Activated naive CD8-positive, alpha-beta T cell treated with anti-CD3 and anti-CD28 coated beads, Interleukin-2, amount 50 U/mL, for 24 hours (primary cell): ENCODE measurements around the gene ENPP7.
A peak's percentile ranks its signal among the peaks of the same experiment; 100 is the strongest.
"Not testable (repeated sequence)": the region's sequence is repeated elsewhere in the genome, so short reads cannot be mapped to it uniquely, and the experiment has no call there.

Source experiments
- ATAC-seq: fragments of 150-1000 bp; cut with Tn5 transposase; one replicate; pipeline ENCODE4 v1.10.0; 2021
- DNase-seq: peaks from one replicate; pipeline ENCODE4 v3.0.0; 2021
- H3K27ac Mint-ChIP-seq: one replicate; pipeline ENCODE4 v1.8.0; 2021; ENCODE audit warnings: mild to moderate bottlenecking, mixed read lengths
- H3K27me3 Mint-ChIP-seq: one replicate; pipeline ENCODE4 v1.8.0; 2021; ENCODE audit warnings: mixed read lengths
- H3K36me3 Mint-ChIP-seq: one replicate; pipeline ENCODE4 v1.8.0; 2021; ENCODE audit warnings: low read depth, mixed read lengths
- H3K4me1 Mint-ChIP-seq: one replicate; pipeline ENCODE4 v1.8.0; 2021; ENCODE audit warnings: mixed read lengths
- H3K4me3 Mint-ChIP-seq: one replicate; pipeline ENCODE4 v1.8.0; 2021; ENCODE audit warnings: mild to moderate bottlenecking, moderate library complexity, mixed read lengths
- H3K9me3 Mint-ChIP-seq: one replicate; pipeline ENCODE4 v1.8.0; 2021; ENCODE audit warnings: mixed read lengths

Gene ENPP7

GRCh38 chr17:79761894-79762589, 31.3 kb downstream of the ENPP7 start:
- Mint-ChIP-seq H3K36me3 (no peaks in the 10 kb centered on the region), H3K4me1 (no peaks in the 10 kb centered on the region), H3K4me3 (no peak overlapping the region), H3K27me3 (peaks cover 14% of the 10 kb centered on the region), H3K27ac (no peak overlapping the region), H3K9me3 (no peaks in the 10 kb centered on the region)
- DNase-seq, result no peak
- ATAC-seq, result no peak

DNA sequence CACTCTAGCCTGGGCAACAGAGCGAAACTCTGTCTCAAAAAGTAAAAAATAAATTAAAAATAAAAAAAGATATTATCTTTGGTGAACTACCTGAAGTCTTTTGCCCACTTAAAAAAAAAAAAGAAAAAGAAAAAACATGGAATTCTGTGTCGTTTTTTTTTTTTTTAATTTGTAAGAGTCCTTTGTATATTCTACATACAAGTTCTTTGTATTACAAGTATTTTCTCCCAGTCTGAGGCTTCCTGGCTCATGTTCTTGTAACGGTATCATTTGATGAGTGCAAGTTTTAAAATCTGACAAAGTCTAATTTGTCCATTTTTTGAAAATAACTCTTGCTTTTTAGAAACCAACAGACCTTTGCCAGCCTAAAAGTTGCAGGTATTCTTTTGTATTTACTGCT, 35.0 kb downstream of the ENPP7 start:
- Mint-ChIP-seq H3K36me3 (no peaks in the 10 kb centered on the region), H3K9me3 (no peaks in the 10 kb centered on the region), H3K4me1 (no peaks in the 10 kb centered on the region), H3K27ac (no peak overlapping the region), H3K4me3 (no peak overlapping the region), H3K27me3 (peaks cover 8% of the 10 kb centered on the region)
- DNase-seq (no peak), ATAC-seq (no peak)

DNA sequence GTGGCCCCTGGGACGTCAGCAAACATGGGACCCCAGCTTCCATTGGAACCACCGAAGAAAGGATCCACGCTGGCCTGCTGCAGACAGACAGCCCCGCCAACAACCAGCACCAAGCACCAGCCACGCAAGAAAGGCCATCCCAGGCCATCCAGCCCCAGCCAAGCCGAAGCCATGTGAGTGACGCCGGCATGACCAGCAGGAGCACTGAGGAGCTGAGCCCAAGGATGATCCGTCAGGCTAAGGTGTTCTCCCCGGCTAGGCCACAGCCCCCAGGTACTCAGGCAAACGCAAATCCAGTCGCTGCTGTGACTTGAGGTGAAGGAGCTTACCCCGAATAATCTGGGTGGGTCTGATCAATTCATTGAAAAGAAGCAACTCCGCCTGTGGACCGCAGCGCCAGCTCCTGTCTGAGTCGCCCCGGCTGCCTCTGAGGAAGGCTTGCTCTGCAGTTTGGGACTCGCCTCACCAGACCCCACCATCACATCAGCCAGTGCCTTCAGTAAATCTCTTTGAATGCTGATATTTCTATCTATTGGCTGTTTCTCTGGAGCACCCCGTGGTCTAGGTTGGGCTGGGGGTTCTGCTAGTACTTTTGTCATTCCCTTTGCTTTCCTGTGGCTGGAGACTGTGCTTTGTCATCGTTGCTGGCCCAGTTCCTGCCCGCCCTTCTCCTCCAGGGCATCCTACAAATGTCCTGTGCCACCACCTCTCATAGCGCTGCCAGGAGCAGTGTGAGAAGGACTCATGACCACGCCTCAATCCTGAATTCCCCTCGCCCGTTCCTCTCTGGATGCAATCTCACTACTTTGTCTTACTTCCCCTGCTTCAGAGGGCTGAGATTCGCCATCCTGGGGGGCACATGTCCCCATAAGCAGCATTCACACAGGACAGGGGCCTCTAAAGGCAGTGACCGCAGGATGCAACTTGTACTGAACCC, 39.1 kb downstream of the ENPP7 start:
- Mint-ChIP-seq H3K27me3 (peaks cover 30% of the 10 kb centered on the region), H3K36me3 (no peaks in the 10 kb centered on the region), H3K4me1 (no peaks in the 10 kb centered on the region), H3K9me3 (no peaks in the 10 kb centered on the region), H3K27ac (no peak overlapping the region), H3K4me3 (no peak overlapping the region)
- DNase-seq (no peak), ATAC-seq (no peak)

- DNase-seq (no peak), ATAC-seq (no peak)
- H3K27ac Mint-ChIP-seq, result no peak overlapping the region
- no peak overlapping the region for H3K4me3 Mint-ChIP-seq
- H3K4me1 Mint-ChIP-seq, result no peaks in the 10 kb centered on the region
- H3K9me3 Mint-ChIP-seq, result no peaks in the 10 kb centered on the region
- H3K36me3 Mint-ChIP-seq, result no peaks in the 10 kb centered on the region
- peaks cover 36% of the 10 kb centered on the region for H3K27me3 Mint-ChIP-seq
Measured at GRCh38 chr17:79771276-79771675, 40.5 kb downstream of the ENPP7 start.

GRCh38 chr17:79772726-79773125, 42.0 kb downstream of the ENPP7 start:
- not testable (repeated sequence) for H3K27ac Mint-ChIP-seq, H3K4me3 Mint-ChIP-seq, H3K9me3 Mint-ChIP-seq, ATAC-seq, H3K4me1 Mint-ChIP-seq, H3K36me3 Mint-ChIP-seq, DNase-seq
- H3K27me3 Mint-ChIP-seq, result peaks cover 44% of the 10 kb centered on the region

DNA sequence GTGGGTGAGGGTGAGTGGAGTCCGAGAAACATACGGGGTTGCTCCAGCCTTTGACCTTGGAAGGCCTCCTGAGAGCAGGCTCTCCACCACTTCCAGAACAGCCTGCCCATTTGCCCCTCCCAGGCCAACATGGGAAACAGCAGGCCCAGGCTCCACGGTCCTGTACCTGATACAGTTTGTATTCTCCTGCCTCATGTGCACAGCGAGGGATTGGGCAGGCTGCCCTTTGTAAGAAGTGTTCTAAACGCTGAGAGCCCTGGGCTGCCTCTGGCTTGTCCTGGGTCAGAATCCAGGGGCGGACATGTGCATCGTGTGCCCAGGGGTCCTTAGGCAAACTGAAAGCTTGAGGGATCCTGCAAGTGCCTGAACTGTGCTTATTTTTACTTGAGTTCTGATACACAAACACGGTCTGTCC, 43.8 kb downstream of the ENPP7 start:
- Mint-ChIP-seq H3K36me3 (no peaks in the 10 kb centered on the region), H3K27me3 (peaks cover 51% of the 10 kb centered on the region), H3K4me1 (peaks cover 12% of the 10 kb centered on the region), H3K4me3 (no peak overlapping the region), H3K9me3 (no peaks in the 10 kb centered on the region), H3K27ac (no peak overlapping the region)
- DNase-seq (no peak), ATAC-seq (no peak)

DNA sequence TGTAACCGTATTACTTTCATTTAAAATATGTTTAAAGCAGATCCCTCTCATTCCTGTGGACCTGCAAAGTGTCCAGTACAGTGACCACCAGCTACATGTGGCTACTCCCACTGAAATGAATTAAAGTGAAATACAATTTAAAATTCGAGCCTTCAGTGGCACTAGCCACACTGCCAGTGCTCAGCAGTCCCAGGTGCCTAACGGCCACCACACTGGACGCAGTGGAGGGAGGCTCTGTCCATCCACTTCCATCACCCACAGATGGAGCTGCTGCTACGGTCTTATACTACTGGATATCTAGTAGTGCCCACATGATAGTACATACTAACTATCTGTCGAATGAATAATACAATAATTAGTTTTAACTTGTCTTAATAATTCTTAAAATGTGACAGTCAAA, 44.9 kb downstream of the ENPP7 start:
- H3K4me3 Mint-ChIP-seq, result no peak overlapping the region
- peaks cover 18% of the 10 kb centered on the region for H3K4me1 Mint-ChIP-seq
- no peak for ATAC-seq
- no peak overlapping the region for H3K27ac Mint-ChIP-seq
- no peaks in the 10 kb centered on the region for H3K9me3 Mint-ChIP-seq
- no peaks in the 10 kb centered on the region for H3K36me3 Mint-ChIP-seq
- peaks cover 62% of the 10 kb centered on the region for H3K27me3 Mint-ChIP-seq
- no peak for DNase-seq

GRCh38 chr17:79776376-79777119, 45.8 kb downstream of the ENPP7 start:
- no peak overlapping the region for H3K27ac Mint-ChIP-seq
- H3K4me1 Mint-ChIP-seq, result peaks cover 27% of the 10 kb centered on the region
- no peaks in the 10 kb centered on the region for H3K36me3 Mint-ChIP-seq
- no peaks in the 10 kb centered on the region for H3K9me3 Mint-ChIP-seq
- peaks cover 69% of the 10 kb centered on the region for H3K27me3 Mint-ChIP-seq
- ATAC-seq (no peak), DNase-seq (no peak)
- peak overlapping the region; percentile 28 for H3K4me3 Mint-ChIP-seq

GRCh38 chr17:79777120-79777893, 46.6 kb downstream of the ENPP7 start:
- H3K4me3 Mint-ChIP-seq, result peak overlapping the region; percentile 28
- ATAC-seq, result peak; percentile 25

DNA sequence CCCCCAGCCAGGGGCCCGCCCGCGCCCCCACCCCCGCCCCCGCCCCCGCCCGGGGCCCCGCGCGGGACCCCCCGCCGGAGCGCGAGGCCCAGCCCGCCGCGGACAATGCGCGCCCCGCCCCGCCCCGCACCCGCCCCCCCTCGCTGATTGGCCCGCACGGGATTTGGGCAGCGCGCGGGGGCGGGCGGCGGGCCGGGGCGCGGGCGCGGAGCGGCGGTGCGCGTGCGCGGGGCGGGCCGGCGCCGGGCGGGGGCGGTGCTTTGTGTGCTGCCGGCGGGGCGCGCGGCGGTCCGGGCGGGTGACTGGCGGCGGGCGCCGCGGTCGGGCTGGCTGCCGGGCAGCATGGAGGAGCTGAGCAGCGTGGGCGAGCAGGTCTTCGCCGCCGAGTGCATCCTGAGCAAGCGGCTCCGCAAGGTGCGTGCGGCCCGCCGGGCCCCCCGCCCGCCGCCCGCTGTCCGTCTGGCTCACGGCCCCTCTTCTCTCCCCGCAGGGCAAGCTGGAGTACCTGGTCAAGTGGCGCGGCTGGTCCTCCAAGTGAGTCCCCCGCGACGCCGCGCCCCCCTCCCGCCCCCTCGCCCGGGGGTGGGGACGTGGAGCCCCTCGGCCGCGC, 47.3 kb downstream of the ENPP7 start, which contains the start of gene CBX2:
Gene CBX2 (plus strand): TSS at position 255 of the 610 bp plus-strand sequence. CDS start 88 bp downstream, at position 343.
- ATAC-seq, result peak; percentile 66
- H3K4me1 Mint-ChIP-seq, result peaks cover 35% of the 10 kb centered on the region

More at GRCh38 chr17:79777120-79777893, 46.6 kb downstream of the ENPP7 start:
- H3K27me3 Mint-ChIP-seq, result peaks cover 70% of the 10 kb centered on the region
- H3K27ac Mint-ChIP-seq, result no peak overlapping the region
- H3K9me3 Mint-ChIP-seq, result no peaks in the 10 kb centered on the region
- H3K36me3 Mint-ChIP-seq, result no peaks in the 10 kb centered on the region
- peaks cover 32% of the 10 kb centered on the region for H3K4me1 Mint-ChIP-seq
- DNase-seq, result peak; percentile 35

GRCh38 chr17:79778504-79779083, 47.9 kb downstream of the ENPP7 start:
- peak overlapping the region; percentile 81 for H3K4me3 Mint-ChIP-seq
- no peaks in the 10 kb centered on the region for H3K9me3 Mint-ChIP-seq
- H3K27ac Mint-ChIP-seq, result peak overlapping the region; percentile 65
- ATAC-seq (peak; percentile 6), DNase-seq (peak; percentile 41)
- peaks cover 35% of the 10 kb centered on the region for H3K4me1 Mint-ChIP-seq
- peaks cover 64% of the 10 kb centered on the region for H3K27me3 Mint-ChIP-seq
- no peaks in the 10 kb centered on the region for H3K36me3 Mint-ChIP-seq

More for the DNA sequence above, 47.3 kb downstream of the ENPP7 start, which contains the start of gene CBX2:
- no peaks in the 10 kb centered on the region for H3K9me3 Mint-ChIP-seq
- peak; percentile 86 for DNase-seq
- no peaks in the 10 kb centered on the region for H3K36me3 Mint-ChIP-seq
- peak within 1 kb of the TSS; percentile 65 for H3K27ac Mint-ChIP-seq
- peak within 1 kb of the TSS; percentile 81 for H3K4me3 Mint-ChIP-seq
- peaks cover 70% of the 10 kb centered on the region for H3K27me3 Mint-ChIP-seq

GRCh38 chr17:79779084-79779529, 48.4 kb downstream of the ENPP7 start:
- H3K27me3 Mint-ChIP-seq, result peaks cover 60% of the 10 kb centered on the region
- H3K27ac Mint-ChIP-seq, result peak overlapping the region; percentile 65

More at GRCh38 chr17:79779084-79779529, 48.4 kb downstream of the ENPP7 start:
- no peaks in the 10 kb centered on the region for H3K9me3 Mint-ChIP-seq
- no peak for ATAC-seq
- no peaks in the 10 kb centered on the region for H3K36me3 Mint-ChIP-seq
- DNase-seq, result no peak
- peaks cover 35% of the 10 kb centered on the region for H3K4me1 Mint-ChIP-seq
- peak overlapping the region; percentile 81 for H3K4me3 Mint-ChIP-seq
